ENCODE data around the gene SPG11. TPM values are rescaled to one million over a fixed set of nuclear protein-coding genes. Genes with fewer than 3 reads are reported as not detected.

The SPG11 gene
- total RNA-seq, 1 donor from 2014 or later, result 59.2 TPM

DNA sequence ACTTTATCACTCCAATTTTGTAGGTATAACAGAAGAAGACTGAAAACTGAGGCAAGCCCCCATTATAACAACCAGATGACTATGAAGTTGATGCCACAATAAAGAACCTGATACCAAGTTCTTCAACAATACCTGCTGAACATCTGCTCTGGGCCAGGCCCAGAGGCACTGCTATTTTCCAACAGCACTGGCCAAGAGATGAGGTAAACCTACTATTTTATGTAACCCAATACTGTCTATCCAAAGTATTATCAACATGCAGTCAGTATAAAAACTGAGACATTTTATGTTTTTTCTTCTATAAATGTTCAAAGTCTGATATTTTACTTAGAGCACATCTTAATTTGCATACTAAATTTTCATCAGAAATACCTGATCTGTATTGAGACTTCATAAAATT, 6.1 kb downstream of the SPG11 start:
- no peak for DNase-seq
- no peaks in the 10 kb centered on the region for H3K9me3 Mint-ChIP-seq (ENCODE audit: unreplicated experiment)
- no peak overlapping the region for H3K27ac Mint-ChIP-seq (ENCODE audit: unreplicated experiment)
- no peaks in the 10 kb centered on the region for H3K36me3 Mint-ChIP-seq (ENCODE audit: unreplicated experiment)
- H3K27me3 Mint-ChIP-seq (ENCODE audit: unreplicated experiment), result no peaks in the 10 kb centered on the region
- H3K4me1 Mint-ChIP-seq (ENCODE audit: low read depth, unreplicated experiment), result no peaks in the 10 kb centered on the region
- no peak overlapping the region for H3K4me3 Mint-ChIP-seq (ENCODE audit: unreplicated experiment)
- TF ChIP-seq, protein P1, sequence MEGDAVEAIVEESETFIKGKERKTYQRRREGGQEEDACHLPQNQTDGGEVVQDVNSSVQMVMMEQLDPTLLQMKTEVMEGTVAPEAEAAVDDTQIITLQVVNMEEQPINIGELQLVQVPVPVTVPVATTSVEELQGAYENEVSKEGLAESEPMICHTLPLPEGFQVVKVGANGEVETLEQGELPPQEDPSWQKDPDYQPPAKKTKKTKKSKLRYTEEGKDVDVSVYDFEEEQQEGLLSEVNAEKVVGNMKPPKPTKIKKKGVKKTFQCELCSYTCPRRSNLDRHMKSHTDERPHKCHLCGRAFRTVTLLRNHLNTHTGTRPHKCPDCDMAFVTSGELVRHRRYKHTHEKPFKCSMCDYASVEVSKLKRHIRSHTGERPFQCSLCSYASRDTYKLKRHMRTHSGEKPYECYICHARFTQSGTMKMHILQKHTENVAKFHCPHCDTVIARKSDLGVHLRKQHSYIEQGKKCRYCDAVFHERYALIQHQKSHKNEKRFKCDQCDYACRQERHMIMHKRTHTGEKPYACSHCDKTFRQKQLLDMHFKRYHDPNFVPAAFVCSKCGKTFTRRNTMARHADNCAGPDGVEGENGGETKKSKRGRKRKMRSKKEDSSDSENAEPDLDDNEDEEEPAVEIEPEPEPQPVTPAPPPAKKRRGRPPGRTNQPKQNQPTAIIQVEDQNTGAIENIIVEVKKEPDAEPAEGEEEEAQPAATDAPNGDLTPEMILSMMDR (IDR thresholded peaks at IDR 0.05; ENCODE audit: partially characterized antibody, unreplicated experiment), result no peak

DNA sequence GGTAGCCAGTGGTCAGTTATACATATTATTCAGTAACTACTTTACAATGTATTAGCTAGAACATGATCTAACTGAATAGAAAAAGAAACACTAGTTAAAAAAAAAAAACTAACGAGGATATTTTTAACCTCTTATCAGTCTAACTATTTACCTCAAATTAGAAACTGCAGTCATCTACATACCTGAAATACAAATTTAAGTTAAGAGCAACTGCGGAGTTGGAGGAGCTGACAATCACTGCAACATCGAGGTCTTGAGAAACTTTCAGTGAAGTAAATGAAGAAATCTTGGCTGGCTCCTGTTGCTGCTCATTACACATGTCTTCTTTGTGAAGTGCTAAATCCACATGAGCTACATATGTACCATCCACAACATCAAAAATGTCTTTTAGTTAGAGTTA, 6.5 kb downstream of the SPG11 start:
- DNase-seq, result no peak
- Mint-ChIP-seq H3K27ac (ENCODE audit: unreplicated experiment) (no peak overlapping the region), H3K4me1 (ENCODE audit: low read depth, unreplicated experiment) (no peaks in the 10 kb centered on the region), H3K27me3 (ENCODE audit: unreplicated experiment) (no peaks in the 10 kb centered on the region), H3K36me3 (ENCODE audit: unreplicated experiment) (no peaks in the 10 kb centered on the region), H3K4me3 (ENCODE audit: unreplicated experiment) (no peak overlapping the region), H3K9me3 (ENCODE audit: unreplicated experiment) (no peaks in the 10 kb centered on the region)
- TF ChIP-seq, protein P1 (IDR thresholded peaks at IDR 0.05; ENCODE audit: partially characterized antibody, unreplicated experiment), result no peak

DNA sequence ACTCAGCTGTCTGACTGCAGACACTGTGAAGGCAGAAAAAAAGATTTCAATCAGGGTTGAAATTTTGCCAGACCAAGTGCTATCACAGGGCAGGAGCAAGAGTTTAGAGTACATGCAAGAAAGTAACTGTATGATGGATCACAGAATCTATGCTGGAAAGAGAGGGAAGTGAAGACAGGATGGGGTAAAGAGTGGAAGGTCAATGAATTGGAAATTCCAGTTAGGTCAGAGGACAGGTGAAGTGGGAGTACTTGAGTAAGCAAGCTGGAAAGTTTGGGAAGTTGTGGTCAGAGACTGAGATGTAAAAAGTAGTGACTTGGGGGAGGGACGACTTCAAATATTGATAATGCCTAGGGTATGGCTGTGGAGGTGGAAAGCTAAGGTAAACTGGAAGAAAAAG, 7.2 kb downstream of the SPG11 start:
- no peaks in the 10 kb centered on the region for H3K27me3 Mint-ChIP-seq (ENCODE audit: unreplicated experiment)
- no peak overlapping the region for H3K27ac Mint-ChIP-seq (ENCODE audit: unreplicated experiment)
- DNase-seq, result no peak
- no peaks in the 10 kb centered on the region for H3K9me3 Mint-ChIP-seq (ENCODE audit: unreplicated experiment)
- H3K4me3 Mint-ChIP-seq (ENCODE audit: unreplicated experiment), result no peak overlapping the region
- no peaks in the 10 kb centered on the region for H3K36me3 Mint-ChIP-seq (ENCODE audit: unreplicated experiment)
- no peaks in the 10 kb centered on the region for H3K4me1 Mint-ChIP-seq (ENCODE audit: low read depth, unreplicated experiment)
- TF ChIP-seq, protein P1 (IDR thresholded peaks at IDR 0.05; ENCODE audit: partially characterized antibody, unreplicated experiment), result no peak

DNA sequence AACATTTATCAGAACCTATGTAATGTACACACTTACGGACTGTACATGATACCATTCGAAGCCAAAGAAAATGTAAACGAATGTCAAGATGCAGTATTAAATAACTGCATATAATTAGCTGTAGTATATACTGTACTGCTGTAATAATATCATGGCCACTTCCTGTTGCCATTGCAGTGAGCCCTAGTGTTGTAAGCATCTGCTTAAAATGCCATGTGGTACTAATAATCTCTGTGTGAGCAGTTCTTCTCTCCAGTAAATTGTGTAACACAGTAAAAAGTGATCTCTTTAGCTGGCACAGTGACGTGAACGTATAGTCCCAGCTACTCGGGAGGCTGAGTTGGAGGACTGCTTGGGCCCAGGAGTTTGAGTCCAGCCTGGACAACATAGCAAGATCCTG, 8.6 kb downstream of the SPG11 start:
- no peak for DNase-seq
- no peak overlapping the region for H3K4me3 Mint-ChIP-seq (ENCODE audit: unreplicated experiment)
- H3K27ac Mint-ChIP-seq (ENCODE audit: unreplicated experiment), result no peak overlapping the region
- TF ChIP-seq, protein P1 (IDR thresholded peaks at IDR 0.05; ENCODE audit: partially characterized antibody, unreplicated experiment), result no peak
- no peaks in the 10 kb centered on the region for H3K9me3 Mint-ChIP-seq (ENCODE audit: unreplicated experiment)
- H3K4me1 Mint-ChIP-seq (ENCODE audit: low read depth, unreplicated experiment), result no peaks in the 10 kb centered on the region
- H3K27me3 Mint-ChIP-seq (ENCODE audit: unreplicated experiment), result no peaks in the 10 kb centered on the region
- no peaks in the 10 kb centered on the region for H3K36me3 Mint-ChIP-seq (ENCODE audit: unreplicated experiment)

DNA sequence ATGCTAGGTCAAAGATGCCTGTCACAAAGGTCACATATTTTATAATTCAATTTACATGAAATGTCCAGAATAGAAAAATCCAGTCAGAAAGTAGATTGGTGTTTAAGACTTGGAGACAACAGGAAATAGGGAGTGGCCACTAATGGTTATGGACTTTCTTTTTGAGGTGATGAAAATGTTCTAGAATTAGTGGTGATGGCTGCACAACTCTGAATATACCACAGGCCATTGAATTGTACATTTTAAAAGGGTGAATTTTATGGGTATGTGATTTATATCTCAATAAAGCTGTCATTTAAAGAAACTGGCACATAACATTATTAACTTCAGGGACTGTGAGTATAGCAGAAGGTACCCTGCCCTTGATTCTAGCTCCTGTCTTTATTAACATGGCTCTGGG, 15.8 kb downstream of the SPG11 start:
- H3K4me1 Mint-ChIP-seq (ENCODE audit: low read depth, unreplicated experiment), result no peaks in the 10 kb centered on the region
- H3K36me3 Mint-ChIP-seq (ENCODE audit: unreplicated experiment), result peaks cover 18% of the 10 kb centered on the region
- H3K9me3 Mint-ChIP-seq (ENCODE audit: unreplicated experiment), result peaks cover 2% of the 10 kb centered on the region
- DNase-seq, result no peak
- no peak overlapping the region for H3K4me3 Mint-ChIP-seq (ENCODE audit: unreplicated experiment)
- H3K27ac Mint-ChIP-seq (ENCODE audit: unreplicated experiment), result no peak overlapping the region
- no peaks in the 10 kb centered on the region for H3K27me3 Mint-ChIP-seq (ENCODE audit: unreplicated experiment)
- TF ChIP-seq, protein P1 (IDR thresholded peaks at IDR 0.05; ENCODE audit: partially characterized antibody, unreplicated experiment), result no peak

Measured in glutamatergic neuron (in vitro differentiated cells).